Measurements from ENCODE around the gene SOCS4. TPM values are rescaled to one million over a fixed set of nuclear protein-coding genes. Genes with fewer than 3 reads are reported as not detected.
"Not testable (repeated sequence)": the region's sequence is repeated elsewhere in the genome, so short reads cannot be mapped to it uniquely, and the experiment has no call there.

The SOCS4 gene
- total and polyA plus RNA-seq, 8 donors: 12.7 to 31.8 (median 14.7) TPM

DNA sequence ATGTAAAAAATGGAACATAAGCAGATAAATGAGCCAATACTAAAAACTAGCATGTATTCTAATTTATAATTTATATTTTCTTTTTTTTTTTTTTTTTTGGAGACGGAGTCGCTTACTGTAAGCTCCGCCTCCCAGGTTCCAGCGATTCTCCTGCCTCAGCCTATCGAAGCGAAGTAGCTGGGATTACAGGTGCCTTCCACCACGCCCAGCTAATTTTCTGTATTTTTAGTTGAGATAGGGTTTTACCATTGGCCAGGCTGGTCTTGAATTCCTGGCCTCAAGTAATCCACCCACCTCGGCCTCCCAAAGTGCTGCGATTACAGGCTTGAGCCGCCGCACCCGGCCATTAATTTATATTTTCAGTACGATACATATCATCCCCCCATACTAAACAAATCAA, 27.1 kb downstream of the SOCS4 start:
- Histone ChIP-seq H3K9me3 (no peaks in the 10 kb centered on the region), H3K4me1 (peaks cover 18 to 49% of the 10 kb centered on the region in 2 donors), H3K4me3 (no peak overlapping the region), H3K27me3 (no peaks in the 10 kb centered on the region), H3K27ac (no peak overlapping the region), H3K36me3 (peaks cover 0 to 40% of the 10 kb centered on the region in 2 donors)
- TF ChIP-seq, protein P1, sequence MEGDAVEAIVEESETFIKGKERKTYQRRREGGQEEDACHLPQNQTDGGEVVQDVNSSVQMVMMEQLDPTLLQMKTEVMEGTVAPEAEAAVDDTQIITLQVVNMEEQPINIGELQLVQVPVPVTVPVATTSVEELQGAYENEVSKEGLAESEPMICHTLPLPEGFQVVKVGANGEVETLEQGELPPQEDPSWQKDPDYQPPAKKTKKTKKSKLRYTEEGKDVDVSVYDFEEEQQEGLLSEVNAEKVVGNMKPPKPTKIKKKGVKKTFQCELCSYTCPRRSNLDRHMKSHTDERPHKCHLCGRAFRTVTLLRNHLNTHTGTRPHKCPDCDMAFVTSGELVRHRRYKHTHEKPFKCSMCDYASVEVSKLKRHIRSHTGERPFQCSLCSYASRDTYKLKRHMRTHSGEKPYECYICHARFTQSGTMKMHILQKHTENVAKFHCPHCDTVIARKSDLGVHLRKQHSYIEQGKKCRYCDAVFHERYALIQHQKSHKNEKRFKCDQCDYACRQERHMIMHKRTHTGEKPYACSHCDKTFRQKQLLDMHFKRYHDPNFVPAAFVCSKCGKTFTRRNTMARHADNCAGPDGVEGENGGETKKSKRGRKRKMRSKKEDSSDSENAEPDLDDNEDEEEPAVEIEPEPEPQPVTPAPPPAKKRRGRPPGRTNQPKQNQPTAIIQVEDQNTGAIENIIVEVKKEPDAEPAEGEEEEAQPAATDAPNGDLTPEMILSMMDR (IDR thresholded peaks at IDR 0.05): no peak
- DNase-seq: no peak
- intact Hi-C loops (cut with DNase I): no loop called here
- no peak for ATAC-seq

DNA sequence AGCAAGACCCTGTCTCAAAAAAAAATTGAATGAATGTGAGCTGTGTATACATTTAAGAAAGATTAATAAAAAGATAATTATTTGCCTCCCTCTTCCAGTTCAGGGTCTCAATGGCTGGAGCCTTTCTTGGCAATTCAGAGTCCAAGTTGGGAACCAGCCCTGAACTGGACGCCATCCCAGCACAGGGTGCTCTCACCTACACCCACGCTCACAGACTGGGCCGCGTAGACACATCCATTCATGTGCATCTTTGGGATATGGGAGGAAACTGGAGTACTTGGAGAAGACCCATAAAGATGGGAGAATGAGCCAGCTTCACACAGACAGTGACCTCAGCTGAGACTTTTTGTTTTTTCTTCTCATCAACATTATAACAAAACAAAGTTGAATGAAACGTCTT, 30.9 kb downstream of the SOCS4 start:
- no peak for ATAC-seq
- TF ChIP-seq, protein P1 (IDR thresholded peaks at IDR 0.05): no peak
- Histone ChIP-seq H3K4me1 (peaks cover 14 to 46% of the 10 kb centered on the region in 2 donors), H3K9me3 (no peaks in the 10 kb centered on the region), H3K36me3 (peaks cover 1 to 47% of the 10 kb centered on the region in 2 donors), H3K27me3 (no peaks in the 10 kb centered on the region), H3K4me3 (no peak overlapping the region), H3K27ac (no peak overlapping the region)
- intact Hi-C loops (cut with DNase I): no loop called here
- no peak for DNase-seq

DNA sequence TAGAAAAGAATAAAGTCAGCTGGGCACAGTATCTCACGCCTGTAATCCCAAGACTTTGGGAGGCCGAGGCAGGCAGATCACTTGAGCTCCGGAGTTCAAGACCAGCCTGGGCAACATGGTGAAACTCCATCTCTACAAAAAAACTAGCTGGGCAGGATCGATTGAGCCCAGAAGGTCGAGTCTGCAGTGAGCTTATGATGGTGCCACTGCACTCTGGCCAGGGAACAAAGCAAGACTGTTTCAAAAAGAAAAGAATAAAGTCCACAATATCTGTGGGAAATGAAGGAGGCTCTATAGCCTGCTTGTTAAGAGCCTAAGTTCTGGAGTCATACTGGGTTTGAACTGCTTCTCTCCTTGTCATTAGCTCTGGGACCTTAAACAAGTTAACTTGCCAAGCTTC, 32.3 kb downstream of the SOCS4 start:
- Histone ChIP-seq H3K4me1 (peaks cover 0 to 32% of the 10 kb centered on the region in 2 donors), H3K9me3 (no peaks in the 10 kb centered on the region), H3K36me3 (peaks cover 5 to 54% of the 10 kb centered on the region in 2 donors), H3K4me3 (no peak overlapping the region), H3K27ac (no peak overlapping the region), H3K27me3 (no peaks in the 10 kb centered on the region)
- ATAC-seq (no peak), DNase-seq (no peak)
- intact Hi-C loops (cut with DNase I): no loop called here
- TF ChIP-seq, protein P1 (IDR thresholded peaks at IDR 0.05): no peak

DNA sequence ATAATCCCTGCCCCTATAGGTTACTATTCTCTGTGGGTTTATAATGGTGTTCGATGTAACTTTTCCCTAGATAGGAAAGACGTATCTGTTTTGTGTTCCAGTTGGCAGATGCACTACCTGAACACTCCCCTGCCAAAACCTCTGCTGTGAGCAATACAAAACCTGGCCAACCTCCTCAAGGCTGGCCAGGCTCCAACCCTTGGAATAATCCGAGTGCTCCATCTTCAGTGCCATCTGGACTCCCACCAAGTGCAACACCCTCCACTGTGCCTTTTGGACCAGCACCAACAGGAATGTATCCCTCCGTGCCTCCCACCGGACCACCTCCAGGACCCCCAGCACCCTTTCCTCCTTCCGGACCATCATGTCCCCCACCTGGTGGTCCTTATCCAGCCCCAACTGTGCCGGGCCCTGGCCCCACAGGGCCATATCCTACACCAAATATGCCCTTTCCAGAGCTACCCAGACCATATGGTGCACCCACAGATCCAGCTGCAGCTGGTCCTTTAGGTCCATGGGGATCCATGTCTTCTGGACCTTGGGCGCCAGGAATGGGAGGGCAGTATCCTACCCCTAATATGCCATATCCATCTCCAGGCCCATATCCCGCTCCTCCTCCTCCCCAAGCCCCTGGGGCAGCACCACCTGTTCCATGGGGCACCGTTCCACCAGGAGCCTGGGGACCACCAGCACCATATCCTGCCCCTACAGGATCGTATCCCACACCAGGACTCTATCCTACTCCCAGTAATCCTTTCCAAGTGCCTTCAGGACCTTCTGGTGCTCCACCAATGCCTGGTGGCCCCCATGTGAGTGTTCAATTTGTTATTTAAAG, 35.7 kb downstream of the SOCS4 start:
- intact Hi-C loops (cut with DNase I): no loop called here
- DNase-seq (no peak), ATAC-seq (no peak)
- H3K36me3 ChIP-seq: peaks cover 5 to 61% of the 10 kb centered on the region in 2 donors
- no peak overlapping the region for H3K27ac ChIP-seq
- no peak overlapping the region for H3K4me3 ChIP-seq
- TF ChIP-seq, protein P1 (IDR thresholded peaks at IDR 0.05): no peak
- H3K9me3 ChIP-seq: no peaks in the 10 kb centered on the region
- H3K27me3 ChIP-seq: no peaks in the 10 kb centered on the region
- peaks cover 0 to 10% of the 10 kb centered on the region in 2 donors for H3K4me1 ChIP-seq

DNA sequence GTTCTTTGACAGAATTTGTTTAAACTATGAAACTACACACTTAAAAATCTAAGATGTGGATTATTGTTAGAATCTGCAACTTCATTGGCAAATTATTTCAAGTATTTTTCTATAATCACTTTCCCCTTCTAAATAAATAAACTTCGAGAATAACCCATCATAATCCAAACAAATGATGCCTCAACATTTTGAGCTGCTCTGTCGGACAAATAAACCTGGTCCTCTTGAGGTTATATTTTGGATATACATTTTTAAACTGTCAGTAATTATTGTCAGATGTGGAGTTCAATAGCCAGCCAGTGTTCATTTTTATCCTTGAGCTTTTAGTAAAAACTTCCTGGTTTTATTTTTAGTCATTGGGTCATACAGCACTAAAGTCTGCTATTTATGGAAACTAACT, 37.9 kb downstream of the SOCS4 start:
- H3K9me3 ChIP-seq; DNase-seq; ATAC-seq; H3K4me1 ChIP-seq; H3K27ac ChIP-seq; H3K27me3 ChIP-seq; H3K4me3 ChIP-seq; intact Hi-C loops (cut with DNase I): not testable (repeated sequence)
- peaks cover 5 to 52% of the 10 kb centered on the region in 2 donors for H3K36me3 ChIP-seq
